OCI-LY7 (cell line): ENCODE results near the gene KIAA0513. TPM values are rescaled to one million over a fixed set of nuclear protein-coding genes. Genes with fewer than 3 reads are reported as not detected.
A peak's percentile ranks its signal among the peaks of the same experiment; 100 is the strongest.

ENCODE experiments used
- BruUV-seq: library from RNA; stranded (reverse); fragments of 400-500 nt; replicated peaks from 2 replicates; lab custom pipeline; 2021; lab: Mats Ljungman, UMichigan
- CTCF ChIA-PET: fragments of 300-600 bp; sonication (Branson Sonifier 250); formaldehyde crosslinking; loops from one replicate; lab custom pipeline; 2022; ENCODE audit warnings: antibody characterized with exemption; ENCODE audit not compliant: unreplicated experiment; lab: Charles Lee
- POLR2A ChIA-PET: fragments of 300-600 bp; sonication (Branson Sonifier 250); formaldehyde crosslinking; loops from one replicate; lab custom pipeline; 2022; ENCODE audit warnings: antibody characterized with exemption; lab: Charles Lee
- DNase-seq: peaks from one replicate; pipeline ENCODE4 v3.0.0-alpha.2; 2015; ENCODE audit warnings: low spot score
- H2AFZ ChIP-seq: fragments of 200-600 bp; sonication (generic), shearing (Covaris generic); 2 replicates; pipeline ENCODE4 v1.6.1; 2014; ENCODE audit warnings: mild to moderate bottlenecking, antibody characterized with exemption, low read length, moderate library complexity
- H3K27ac ChIP-seq: fragments of 200-600 bp; sonication (generic); 2 replicates; pipeline ENCODE4 v1.5.1; 2014; ENCODE audit warnings: mixed run types, low read depth, mild to moderate bottlenecking, moderate library complexity, low read length, inconsistent platforms; ENCODE audit not compliant: poor library complexity, severe bottlenecking
- H3K36me3 ChIP-seq: fragments of 200-600 bp; sonication (generic); 2 replicates; pipeline ENCODE4 v1.6.1; 2014; ENCODE audit warnings: mild to moderate bottlenecking, antibody characterized with exemption, low read length, moderate library complexity, mixed read lengths; ENCODE audit not compliant: insufficient read depth
- H3K4me1 ChIP-seq: fragments of 200-600 bp; sonication (generic); 2 replicates; pipeline ENCODE4 v1.5.1; 2014; ENCODE audit warnings: mild to moderate bottlenecking, low read length; ENCODE audit not compliant: insufficient read depth, poor library complexity, severe bottlenecking
- H3K4me2 ChIP-seq: fragments of 200-600 bp; sonication (generic); 2 replicates; pipeline ENCODE4 v1.6.1; 2014; ENCODE audit warnings: mild to moderate bottlenecking, low read length
- H3K4me3 ChIP-seq: fragments of 200-600 bp; sonication (generic); 2 replicates; pipeline ENCODE4 v1.5.1; 2014; ENCODE audit warnings: mild to moderate bottlenecking, low read depth, low read length; ENCODE audit not compliant: poor library complexity, severe bottlenecking
- H3K79me2 ChIP-seq: fragments of 200-600 bp; sonication (generic); 2 replicates; pipeline ENCODE4 v1.6.1; 2016; ENCODE audit warnings: low read depth, mild to moderate bottlenecking, low read length, moderate library complexity, mixed read lengths; ENCODE audit not compliant: insufficient read depth
- H3K9me2 ChIP-seq: fragments of 200-600 bp; sonication (generic); 2 replicates; pipeline ENCODE4 v1.6.1; 2016; ENCODE audit warnings: mild to moderate bottlenecking, low read length, mixed read lengths; ENCODE audit not compliant: insufficient read depth
- H3K9me3 ChIP-seq: fragments of 200-600 bp; sonication (generic); 2 replicates; pipeline ENCODE4 v1.6.1; 2014; ENCODE audit warnings: mild to moderate bottlenecking, mixed run types, low read length, mixed read lengths
- H4K20me1 ChIP-seq: fragments of 200-600 bp; sonication (generic); 2 replicates; pipeline ENCODE4 v1.6.1; 2014; ENCODE audit warnings: mild to moderate bottlenecking, antibody characterized with exemption, low read length, moderate library complexity, mixed read lengths; ENCODE audit not compliant: insufficient read depth
- CTCF ChIP-seq: fragments of 200-600 bp; sonication (generic); conservative IDR thresholded peaks from 2 replicates; pipeline ENCODE4 v1.5.1; 2014; ENCODE audit warnings: mild to moderate bottlenecking, antibody characterized with exemption, low read length, moderate library complexity, mixed read lengths
- EZH2phosphoT487 ChIP-seq: fragments of 200-600 bp; sonication (generic); IDR thresholded peaks from 2 replicates; pipeline ENCODE4 v1.6.1; 2018; ENCODE audit warnings: low read depth, borderline replicate concordance, mild to moderate bottlenecking, mixed run types, antibody characterized with exemption, low read length, moderate library complexity, mixed read lengths
- intact Hi-C: fragments of 100-400 bp; cut with micrococcal nuclease; formaldehyde crosslinking; loops from one replicate; pipeline ENCODE4 v1.10.0; 2022; ENCODE audit not compliant: unreplicated experiment
- total RNA-seq, 2 experiments: library from RNA; depleted of rRNA in 1 of 2; stranded (reverse); fragments of >200 nt in 1 of 2; shearing (Covaris generic) in 1 of 2; gene quantifications; 2 replicates each; pipeline ENCODE4 v1.2.3, GENCODE V29; 2014 to 2022

Gene KIAA0513
- total RNA-seq, 2 experiments from 2014 or later, result 0.88 to 4.8 TPM

- H3K4me1 ChIP-seq, result peaks cover 25% of the 10 kb centered on the region
- no peak overlapping the region for H3K4me2 ChIP-seq
- ChIA-PET POLR2A (no interaction called here), CTCF (interaction anchor here (1.2 kb wide), 1 partner anchor 13 kb away, joined by 3 read pairs; no protein-coding TSS in a partner anchor)
- DNase-seq, result no peak
- H3K27ac ChIP-seq, result no peak overlapping the region
- no TSS peak for BruUV-seq
- H3K9me3 ChIP-seq, result no peaks in the 10 kb centered on the region
- H3K9me2 ChIP-seq, result no peaks in the 10 kb centered on the region
- H3K36me3 ChIP-seq, result no peaks in the 10 kb centered on the region
- H3K79me2 ChIP-seq, result no peaks in the 10 kb centered on the region
- no peak overlapping the region for H3K4me3 ChIP-seq
- intact Hi-C loops, result no loop called here
- no peaks in the 10 kb centered on the region for H4K20me1 ChIP-seq
- no peak overlapping the region for H2AFZ ChIP-seq
- TF ChIP-seq CTCF, result no peak
- TF ChIP-seq EZH2phosphoT487, result no peak
These were observed 62.6 kb downstream of the KIAA0513 start for GRCh38 chr16:85090181-85090580.

GRCh38 chr16:85090873-85091521 lies 63.4 kb downstream of the KIAA0513 start:
- H3K9me3 ChIP-seq, result no peaks in the 10 kb centered on the region
- peak overlapping the region; percentile 74 for H2AFZ ChIP-seq
- ChIA-PET POLR2A (interaction anchor here (0.6 to 1.0 kb wide), 3 partner anchors 12 to 404 kb away, joined by 3 to 4 read pairs (median 4); no protein-coding TSS in a partner anchor), CTCF (interaction anchor here (1.2 kb wide), 1 partner anchor 12 kb away, joined by 3 read pairs; no protein-coding TSS in a partner anchor)
- H4K20me1 ChIP-seq, result no peaks in the 10 kb centered on the region
- no peaks in the 10 kb centered on the region for H3K79me2 ChIP-seq
- H3K9me2 ChIP-seq, result no peaks in the 10 kb centered on the region
- peak; percentile 30 for DNase-seq
- intact Hi-C loops, result no loop called here
- TF ChIP-seq CTCF, result no peak
- TF ChIP-seq EZH2phosphoT487, result no peak
- peaks cover 21% of the 10 kb centered on the region for H3K4me1 ChIP-seq
- H3K4me3 ChIP-seq, result no peak overlapping the region
- peak overlapping the region; percentile 41 for H3K4me2 ChIP-seq
- no peak overlapping the region for H3K27ac ChIP-seq
- no peaks in the 10 kb centered on the region for H3K36me3 ChIP-seq
- BruUV-seq, result no TSS peak

- intact Hi-C loops, result no loop called here
- no peak for DNase-seq
- POLR2A ChIA-PET, result interaction anchor here (0.6 to 1.0 kb wide), 4 partner anchors 12 to 587 kb away, joined by 3 to 6 read pairs (median 4); no protein-coding TSS in a partner anchor
- Histone ChIP-seq H3K4me1 (peaks cover 21% of the 10 kb centered on the region), H3K4me3 (no peak overlapping the region), H4K20me1 (no peaks in the 10 kb centered on the region), H3K79me2 (no peaks in the 10 kb centered on the region), H3K4me2 (peak overlapping the region; percentile 41; the same call in 1 of the 2 replicates), H3K36me3 (no peaks in the 10 kb centered on the region), H3K9me3 (no peaks in the 10 kb centered on the region), H3K27ac (no peak overlapping the region), H2AFZ (peak overlapping the region; percentile 74), H3K9me2 (no peaks in the 10 kb centered on the region)
- TF ChIP-seq CTCF (no peak), EZH2phosphoT487 (no peak)
- no TSS peak for BruUV-seq
- CTCF ChIA-PET, result interaction anchor here (1.2 kb wide), 1 partner anchor 12 kb away, joined by 3 read pairs; no protein-coding TSS in a partner anchor
These were observed 63.9 kb downstream of the KIAA0513 start for GRCh38 chr16:85091522-85091910.
